GM23248 (cell line): ENCODE measurements around the gene PLCB4.

ENCODE experiments used
- EZH2 ChIP-seq: fragments of 200-600 bp; sonication (generic); IDR thresholded peaks from 2 replicates; pipeline ENCODE4 v1.6.1; 2018; ENCODE audit warnings: antibody characterized with exemption, mild to moderate bottlenecking; ENCODE audit not compliant: insufficient read depth, poor library complexity, severe bottlenecking
- EZH2phosphoT487 ChIP-seq: fragments of 200-600 bp; sonication (generic); IDR thresholded peaks from 2 replicates; pipeline ENCODE4 v1.6.1; 2018; ENCODE audit warnings: antibody characterized with exemption, moderate library complexity, mild to moderate bottlenecking, low read depth; ENCODE audit not compliant: insufficient read depth

DNA sequence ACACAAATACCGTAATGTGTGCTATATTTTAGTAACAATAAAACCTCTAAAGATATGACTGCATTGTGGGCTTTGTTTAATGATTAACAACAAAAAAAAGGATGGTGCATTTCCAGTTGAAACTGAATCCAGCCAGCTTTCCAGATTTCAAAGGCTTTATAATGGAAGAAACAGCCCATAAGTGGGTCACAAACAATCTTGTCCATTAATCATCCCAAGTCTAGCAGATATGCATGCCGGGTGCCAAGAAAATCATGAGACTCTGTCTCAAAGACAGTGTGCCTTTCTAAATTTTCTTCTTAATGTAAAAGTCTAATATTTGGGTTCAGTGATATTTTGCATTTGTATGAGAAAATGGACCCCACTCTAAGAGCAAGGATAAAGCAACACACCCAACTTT is 424.9 kb downstream of the PLCB4 start:
- TF ChIP-seq EZH2phosphoT487 (no peak), EZH2 (no peak)
